ENCODE results near the gene GPR87.

Gene GPR87

DNA sequence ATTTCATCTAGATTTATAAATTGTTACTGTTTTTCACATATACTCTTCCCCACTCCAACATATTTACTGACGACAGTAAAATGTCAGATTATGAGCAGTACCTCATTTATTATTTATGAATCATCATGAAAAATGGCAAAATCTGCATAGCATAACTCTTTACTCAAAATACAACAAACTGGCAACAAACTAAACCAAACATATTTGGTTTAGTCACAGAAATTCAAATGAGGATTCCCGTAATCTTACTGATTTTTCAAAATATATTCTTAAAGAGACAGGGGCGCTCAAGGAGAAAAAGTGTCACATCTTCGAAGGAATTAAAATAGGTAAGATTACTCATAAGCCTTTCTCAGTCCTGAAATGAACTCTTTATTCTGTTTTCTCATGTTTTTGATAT lies 3.0 kb upstream of the GPR87 start:
- no peak for DNase-seq (ENCODE audit: low read depth)
- no peak overlapping the region for H3K4me3 ChIP-seq (ENCODE audit: low read depth, low read length)
- no peak for TF ChIP-seq CTCF (IDR thresholded peaks at IDR 0.05; ENCODE audit: low read depth, low read length, missing control alignments)

DNA sequence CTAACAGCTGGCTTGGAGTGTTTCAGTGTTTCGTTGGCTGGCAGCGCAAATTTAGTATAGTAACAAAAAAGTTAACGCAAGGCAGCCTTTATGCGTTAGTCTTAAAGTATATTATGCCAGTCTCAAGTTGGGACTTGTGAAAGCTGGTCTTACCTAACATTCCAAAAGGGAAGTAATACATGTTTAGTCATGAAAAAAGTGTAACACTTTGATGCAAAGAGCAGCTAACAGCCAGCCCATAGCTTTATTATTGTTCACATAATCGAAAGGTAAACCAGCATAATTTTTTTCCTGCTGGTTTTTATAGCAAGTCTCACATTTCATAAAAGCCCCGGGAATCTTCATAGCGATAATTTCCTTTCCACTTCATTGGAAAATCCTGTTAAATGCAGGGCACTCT lies 2.4 kb upstream of the GPR87 start:
- TF ChIP-seq CTCF (IDR thresholded peaks at IDR 0.05; ENCODE audit: low read depth, low read length, missing control alignments), result no peak
- H3K4me3 ChIP-seq (ENCODE audit: low read depth, low read length), result no peak overlapping the region
- no peak for DNase-seq (ENCODE audit: low read depth)

DNA sequence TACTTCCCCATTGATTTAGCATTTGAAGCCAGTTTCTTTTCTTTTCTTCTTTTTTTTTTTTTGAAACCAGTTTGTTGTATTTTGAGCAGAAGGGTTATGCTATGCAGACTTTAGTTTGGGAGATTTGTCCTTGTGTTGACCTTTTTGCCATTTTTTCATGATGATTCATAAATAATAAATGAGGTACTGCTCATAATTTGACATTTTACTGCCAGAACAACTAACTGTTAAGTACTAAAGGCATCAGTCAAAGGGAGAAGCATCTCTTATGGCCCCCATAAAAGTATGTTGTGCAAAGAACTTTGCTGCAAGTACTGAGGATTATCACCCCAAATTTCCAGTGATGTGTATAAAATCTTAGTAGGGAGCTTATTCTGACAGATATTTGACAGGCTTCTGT lies 1.7 kb upstream of the GPR87 start:
- no peak for TF ChIP-seq CTCF (IDR thresholded peaks at IDR 0.05; ENCODE audit: low read depth, low read length, missing control alignments)
- H3K4me3 ChIP-seq (ENCODE audit: low read depth, low read length), result no peak overlapping the region

GRCh38 chr3:151315846-151316245 lies 774 bp downstream of the GPR87 start:
- no peak for DNase-seq (ENCODE audit: low read depth)
- no peak for TF ChIP-seq CTCF (IDR thresholded peaks at IDR 0.05; ENCODE audit: low read depth, low read length, missing control alignments)
- no peak overlapping the region for H3K4me3 ChIP-seq (ENCODE audit: low read depth, low read length)

More for the DNA sequence above, 1.7 kb upstream of the GPR87 start:
- no peak for DNase-seq (ENCODE audit: low read depth)

DNA sequence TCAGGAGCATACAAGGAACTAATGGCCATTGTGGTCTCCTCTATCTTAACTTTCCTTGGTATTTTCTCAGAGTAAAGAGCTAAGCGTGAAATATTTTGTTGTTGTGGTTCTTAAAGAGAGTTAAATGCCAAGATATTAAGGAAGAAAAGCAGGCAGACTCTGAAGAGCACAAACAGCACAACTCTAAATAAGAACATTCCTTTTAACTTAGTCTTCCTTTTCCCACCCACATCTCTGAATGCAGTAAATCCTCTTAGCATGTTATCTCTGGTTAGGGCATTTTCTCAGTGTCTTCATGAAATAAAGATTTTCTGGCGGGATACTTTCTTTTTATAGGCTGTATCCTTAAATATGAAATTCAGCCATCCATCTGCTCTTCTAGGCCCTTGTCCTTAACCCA lies 1.5 kb downstream of the GPR87 start:
- H3K4me3 ChIP-seq (ENCODE audit: low read depth, low read length), result no peak overlapping the region
- no peak for DNase-seq (ENCODE audit: low read depth)
- TF ChIP-seq CTCF (IDR thresholded peaks at IDR 0.05; ENCODE audit: low read depth, low read length, missing control alignments), result no peak

GRCh38 chr3:151314593-151314992 lies 2.0 kb downstream of the GPR87 start:
- no peak for TF ChIP-seq CTCF (IDR thresholded peaks at IDR 0.05; ENCODE audit: low read depth, low read length, missing control alignments)
- H3K4me3 ChIP-seq (ENCODE audit: low read depth, low read length), result no peak overlapping the region
- DNase-seq (ENCODE audit: low read depth), result no peak

DNA sequence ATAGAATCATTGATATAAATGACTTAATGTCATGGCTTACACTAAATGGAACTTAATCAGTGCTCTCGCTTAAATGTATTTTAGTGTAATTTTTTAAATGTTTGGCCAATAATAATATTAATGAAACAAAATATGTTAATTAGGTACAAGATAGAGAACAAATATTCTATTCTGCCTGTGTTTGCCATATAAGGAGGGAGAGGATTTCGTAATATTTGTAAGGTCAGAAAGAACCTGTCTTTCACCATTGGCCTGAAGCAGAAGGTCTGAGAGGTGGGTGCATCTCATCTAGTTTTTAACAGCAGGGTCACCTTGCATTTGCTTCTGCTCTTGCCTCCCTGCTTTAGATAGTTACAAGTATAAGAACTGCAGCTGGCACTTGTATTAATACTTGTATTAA lies 2.5 kb downstream of the GPR87 start:
- no peak for DNase-seq (ENCODE audit: low read depth)
- H3K4me3 ChIP-seq (ENCODE audit: low read depth, low read length), result no peak overlapping the region
- no peak for TF ChIP-seq CTCF (IDR thresholded peaks at IDR 0.05; ENCODE audit: low read depth, low read length, missing control alignments)
